GM12891 (cell line): Measurements from ENCODE around the gene KIF6.
A peak's percentile ranks its signal among the peaks of the same experiment; 100 is the strongest.

Experiments
- DNase-seq: peaks from one replicate; pipeline ENCODE4 v3.0.0; 2011; ENCODE audit warnings: low spot score; ENCODE audit not compliant: insufficient read length
- FAIRE-seq: peaks from 2 replicates; lab custom pipeline; 2011; peaks lifted over from hg19 to GRCh38; lab: Jason Lieb, UNC
- PAX5 ChIP-seq: IDR thresholded peaks from 2 replicates; pipeline ENCODE4 v1.6.1; 2011; ENCODE audit warnings: low read length, moderate library complexity, mild to moderate bottlenecking; ENCODE audit not compliant: insufficient read depth, severe bottlenecking
- POLR2A ChIP-seq: IDR thresholded peaks from 2 replicates; pipeline ENCODE4 v1.6.1; 2011; ENCODE audit warnings: low read depth, low read length, control low read depth
- POLR2AphosphoS5 ChIP-seq: IDR thresholded peaks from 2 replicates; pipeline ENCODE4 v1.6.1; 2011; ENCODE audit warnings: low read depth, low read length, control low read depth
- POU2F2 ChIP-seq: IDR thresholded peaks from 2 replicates; pipeline ENCODE4 v1.6.1; 2011; ENCODE audit warnings: low read depth, mild to moderate bottlenecking, control low read depth, low read length, moderate library complexity
- SPI1 ChIP-seq: IDR thresholded peaks from 2 replicates; pipeline ENCODE4 v1.6.1; 2011; ENCODE audit warnings: low read depth, low read length, control low read depth
- TAF1 ChIP-seq: IDR thresholded peaks from 2 replicates; pipeline ENCODE4 v1.6.1; 2011; ENCODE audit warnings: low read depth, low read length, control low read depth

The KIF6 gene

GRCh38 chr6:39342692-39343395, 382.4 kb downstream of the KIF6 start:
- no peak for DNase-seq
- no peak for TF ChIP-seq POLR2A
- TF ChIP-seq SPI1 = peak; percentile 57
- peak; percentile 35 for FAIRE-seq

- FAIRE-seq (no peak), DNase-seq (no peak)
- TF ChIP-seq TAF1 = no peak
- TF ChIP-seq POLR2A = no peak
- no peak for TF ChIP-seq SPI1
- no peak for TF ChIP-seq POLR2AphosphoS5
- TF ChIP-seq POU2F2 = no peak
- TF ChIP-seq PAX5 = no peak
These were observed 383.3 kb downstream of the KIF6 start for GRCh38 chr6:39341937-39342336.

GRCh38 chr6:39341352-39341751, 383.9 kb downstream of the KIF6 start:
- DNase-seq (no peak), FAIRE-seq (no peak)
- TF ChIP-seq PAX5 = no peak
- TF ChIP-seq POLR2A = no peak

GRCh38 chr6:39339868-39340550, 385.2 kb downstream of the KIF6 start:
- FAIRE-seq (no peak), DNase-seq (no peak)
- TF ChIP-seq PAX5 (no peak), POLR2AphosphoS5 (no peak), TAF1 (no peak), POLR2A (no peak), POU2F2 (no peak), SPI1 (no peak)

- no peak for FAIRE-seq
These were observed 385.9 kb downstream of the KIF6 start for GRCh38 chr6:39339096-39339867.

GRCh38 chr6:39338397-39338796, 386.8 kb downstream of the KIF6 start:
- no peak for FAIRE-seq
- no peak for DNase-seq
- TF ChIP-seq SPI1 = no peak
- no peak for TF ChIP-seq POLR2A
- no peak for TF ChIP-seq POU2F2
- TF ChIP-seq TAF1 = no peak
- TF ChIP-seq PAX5 = no peak
- TF ChIP-seq POLR2AphosphoS5 = no peak

More at GRCh38 chr6:39339096-39339867, 385.9 kb downstream of the KIF6 start:
- no peak for DNase-seq
- TF ChIP-seq TAF1 (no peak), PAX5 (no peak)

GRCh38 chr6:39335780-39336545, 389.2 kb downstream of the KIF6 start:
- FAIRE-seq = no peak
- no peak for DNase-seq
- no peak for TF ChIP-seq POU2F2
- TF ChIP-seq SPI1 = no peak

- FAIRE-seq = no peak
- no peak for DNase-seq
- TF ChIP-seq PAX5 (no peak), SPI1 (no peak), POU2F2 (no peak), POLR2AphosphoS5 (no peak), TAF1 (no peak), POLR2A (no peak)
These were observed 391.4 kb downstream of the KIF6 start for GRCh38 chr6:39333644-39334438.

GRCh38 chr6:39330476-39330875, 394.7 kb downstream of the KIF6 start:
- FAIRE-seq = peak; percentile 13
- DNase-seq = no peak
- no peak for TF ChIP-seq POLR2A
- no peak for TF ChIP-seq POLR2AphosphoS5
- no peak for TF ChIP-seq SPI1
- TF ChIP-seq PAX5 = no peak
- no peak for TF ChIP-seq TAF1
- TF ChIP-seq POU2F2 = no peak
